SK-MEL-5 (cell line): ENCODE results near the gene FAM174C. TPM values are rescaled to one million over a fixed set of nuclear protein-coding genes. Genes with fewer than 3 reads are reported as not detected.
"Not testable (repeated sequence)": the region's sequence is repeated elsewhere in the genome, so short reads cannot be mapped to it uniquely, and the experiment has no call there.

Source experiments
- DNase-seq: peaks from one replicate; pipeline ENCODE4 v3.0.0-alpha.2; 2016; ENCODE audit warnings: low read depth, low spot score
- in situ Hi-C: cut with HindIII; loops from 2 replicates; pipeline ENCODE4 v1.10.0; 2016; ENCODE audit warnings: low sequenced_read_pairs, high pct_unique_total_duplicates, low pct_unique_long_range_greater_than_20kb
- total RNA-seq: library from RNA; depleted of rRNA; stranded (reverse); fragments of >200 nt; shearing (Covaris generic); gene quantifications from 2 replicates; pipeline ENCODE4 v1.2.3, GENCODE V29; 2014

Gene FAM174C
- total RNA-seq, 1 experiment from 2014 or later, result 89.7 TPM

GRCh38 chr19:1302533-1303239, 27.4 kb downstream of the FAM174C start:
- no peak for DNase-seq

GRCh38 chr19:1304197-1304924, 29.0 kb downstream of the FAM174C start:
- in situ Hi-C loops, result no loop called here
- no peak for DNase-seq

More at GRCh38 chr19:1302533-1303239, 27.4 kb downstream of the FAM174C start:
- in situ Hi-C loops, result no loop called here

DNA sequence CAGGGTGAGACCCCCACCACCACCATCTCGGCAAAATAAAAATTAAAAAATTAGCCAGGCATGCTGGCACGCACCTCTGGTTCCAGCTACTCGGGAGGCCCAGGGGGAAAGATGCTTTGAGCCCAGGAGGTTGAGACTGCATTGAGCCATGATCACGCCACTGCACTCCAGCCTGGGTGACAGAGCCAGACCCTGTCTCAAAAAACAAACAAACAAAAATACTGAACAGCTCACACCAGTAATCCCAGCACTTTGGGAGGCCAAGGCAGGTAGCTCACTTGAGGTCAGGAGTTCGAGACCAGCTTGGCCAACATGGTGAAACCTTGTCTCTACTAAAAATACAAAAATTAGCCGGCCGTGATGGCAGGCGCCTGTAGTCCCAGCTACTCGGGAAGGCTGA, 30.0 kb downstream of the FAM174C start:
- DNase-seq, in situ Hi-C loops: not testable (repeated sequence)

GRCh38 chr19:1307320-1307719, 32.0 kb downstream of the FAM174C start:
- in situ Hi-C loops, result no loop called here

GRCh38 chr19:1307755-1308303, 32.5 kb downstream of the FAM174C start:
- DNase-seq, result no peak
- in situ Hi-C loops, result no loop called here

More at GRCh38 chr19:1307320-1307719, 32.0 kb downstream of the FAM174C start:
- no peak for DNase-seq

- in situ Hi-C loops, result no loop called here
- DNase-seq, result no peak
These were observed 33.4 kb downstream of the FAM174C start for GRCh38 chr19:1308718-1309117.

DNA sequence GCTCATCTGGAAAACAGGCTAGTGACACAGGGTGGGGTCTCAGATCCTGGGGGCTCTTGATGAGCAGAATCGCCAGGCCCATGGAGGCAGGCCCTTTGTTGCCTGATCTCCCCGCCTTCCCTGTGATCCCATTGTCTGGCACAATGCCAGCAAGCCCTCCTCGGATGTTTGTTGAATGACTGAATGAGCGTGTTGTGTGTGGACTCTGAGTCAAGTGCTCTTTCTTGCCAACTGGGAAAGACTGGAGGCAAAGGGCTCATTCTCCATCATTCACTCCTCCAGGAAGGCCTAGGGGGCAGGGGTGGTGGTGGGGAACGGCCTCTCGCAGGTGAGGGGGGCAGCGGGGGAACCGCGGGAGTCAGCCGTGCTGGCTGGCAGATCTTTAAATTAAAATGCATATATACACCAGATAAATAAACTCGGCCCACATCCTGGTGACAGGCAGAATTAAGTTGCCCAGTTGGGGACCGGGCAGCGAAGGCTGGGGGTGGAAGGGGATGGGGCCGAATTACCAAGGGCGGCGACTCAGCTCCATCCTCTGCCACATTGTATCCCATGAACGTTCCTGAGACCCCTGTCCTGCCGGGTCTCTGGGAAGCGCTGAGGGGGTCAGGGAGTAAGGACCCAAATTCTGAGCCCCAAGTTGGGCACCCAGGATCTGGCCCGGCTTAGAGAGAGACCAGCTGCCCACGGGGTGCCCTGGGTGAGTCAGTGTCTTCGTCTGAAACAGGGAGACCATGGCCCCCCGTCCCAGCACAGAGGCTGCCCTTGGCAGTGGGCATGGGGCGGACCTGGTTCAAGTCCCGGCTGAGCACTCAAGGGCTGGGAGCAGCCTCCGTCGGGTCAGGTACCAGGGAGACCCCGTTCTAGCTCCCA, 34.9 kb downstream of the FAM174C start:
- in situ Hi-C loops, result no loop called here
- no peak for DNase-seq

- DNase-seq, result no peak
- in situ Hi-C loops, result no loop called here
These were observed 35.5 kb downstream of the FAM174C start for GRCh38 chr19:1310853-1311180.

DNA sequence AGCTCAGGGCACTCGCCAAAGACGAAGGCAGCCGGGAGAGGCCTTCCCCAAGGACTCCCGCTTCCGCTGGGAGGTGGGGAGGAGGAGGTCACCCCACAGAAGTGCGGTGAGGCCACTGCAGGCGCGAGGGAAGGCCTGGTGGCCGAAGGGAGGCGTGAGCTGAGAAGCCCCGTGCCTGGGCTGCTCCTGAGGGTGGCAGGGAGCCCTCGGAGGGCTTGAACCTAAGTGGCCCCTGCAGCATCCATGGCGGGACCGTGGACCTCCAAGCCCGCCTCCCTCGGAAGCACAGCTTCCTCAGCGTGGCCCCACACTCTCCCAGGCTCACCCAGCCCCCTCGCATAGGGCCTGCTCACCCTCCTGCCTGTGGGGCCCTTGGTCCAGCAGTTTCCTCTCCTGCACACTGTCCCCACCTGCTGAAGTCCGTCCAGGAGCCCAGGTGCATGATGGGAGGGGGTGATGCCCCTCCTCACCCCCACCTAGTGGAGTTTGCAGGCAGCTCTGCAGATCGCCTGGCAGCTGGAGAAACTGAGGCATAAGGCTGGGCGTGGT, 36.3 kb downstream of the FAM174C start:
- in situ Hi-C loops, result no loop called here
- no peak for DNase-seq

GRCh38 chr19:1312767-1313694, 37.7 kb downstream of the FAM174C start:
- DNase-seq, result no peak
- in situ Hi-C loops, result no loop called here

- in situ Hi-C loops, result no loop called here
- no peak for DNase-seq
These were observed 38.6 kb downstream of the FAM174C start for GRCh38 chr19:1313695-1314613.

- peak; percentile 40 for DNase-seq
- in situ Hi-C loops, result no loop called here
These were observed 40.3 kb downstream of the FAM174C start for GRCh38 chr19:1315470-1316166.

GRCh38 chr19:1316466-1316865, 41.1 kb downstream of the FAM174C start:
- no peak for DNase-seq
- in situ Hi-C loops, result no loop called here

- no peak for DNase-seq
- in situ Hi-C loops, result no loop called here
These were observed 42.1 kb downstream of the FAM174C start for GRCh38 chr19:1317274-1318003.
